Measurements from ENCODE around the gene PIANP.

DNA sequence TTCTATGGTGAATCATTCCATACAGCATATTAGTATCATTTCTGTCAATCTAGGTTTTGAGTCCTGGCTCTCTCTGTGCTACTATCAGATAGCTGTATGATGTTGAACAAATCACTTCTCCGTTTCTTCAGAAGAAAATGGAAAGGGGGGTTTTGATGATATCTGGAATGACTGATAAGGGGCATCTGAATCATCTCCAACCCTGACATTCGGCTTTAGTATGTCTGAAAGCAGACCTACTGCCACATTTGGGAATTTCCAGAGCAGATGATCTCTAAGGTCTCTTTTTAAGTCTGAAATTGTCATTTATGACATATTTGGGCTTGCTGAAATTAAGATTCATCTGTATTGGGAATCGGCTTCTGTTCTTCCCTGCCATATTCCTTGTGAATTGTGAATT lies 42.2 kb upstream of the PIANP start:
- TF ChIP-seq, protein P1, sequence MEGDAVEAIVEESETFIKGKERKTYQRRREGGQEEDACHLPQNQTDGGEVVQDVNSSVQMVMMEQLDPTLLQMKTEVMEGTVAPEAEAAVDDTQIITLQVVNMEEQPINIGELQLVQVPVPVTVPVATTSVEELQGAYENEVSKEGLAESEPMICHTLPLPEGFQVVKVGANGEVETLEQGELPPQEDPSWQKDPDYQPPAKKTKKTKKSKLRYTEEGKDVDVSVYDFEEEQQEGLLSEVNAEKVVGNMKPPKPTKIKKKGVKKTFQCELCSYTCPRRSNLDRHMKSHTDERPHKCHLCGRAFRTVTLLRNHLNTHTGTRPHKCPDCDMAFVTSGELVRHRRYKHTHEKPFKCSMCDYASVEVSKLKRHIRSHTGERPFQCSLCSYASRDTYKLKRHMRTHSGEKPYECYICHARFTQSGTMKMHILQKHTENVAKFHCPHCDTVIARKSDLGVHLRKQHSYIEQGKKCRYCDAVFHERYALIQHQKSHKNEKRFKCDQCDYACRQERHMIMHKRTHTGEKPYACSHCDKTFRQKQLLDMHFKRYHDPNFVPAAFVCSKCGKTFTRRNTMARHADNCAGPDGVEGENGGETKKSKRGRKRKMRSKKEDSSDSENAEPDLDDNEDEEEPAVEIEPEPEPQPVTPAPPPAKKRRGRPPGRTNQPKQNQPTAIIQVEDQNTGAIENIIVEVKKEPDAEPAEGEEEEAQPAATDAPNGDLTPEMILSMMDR (conservative IDR thresholded peaks at IDR 0.05; ENCODE audit: low read depth, low read length): no peak
- TF ChIP-seq RAD21 (IDR thresholded peaks at IDR 0.05; ENCODE audit: low read length) (no peak), POLR2A (IDR thresholded peaks at IDR 0.05; ENCODE audit: low read depth, low read length) (no peak), MAFK (IDR thresholded peaks at IDR 0.05; ENCODE audit: low read depth, low read length) (no peak), RFX5 (IDR thresholded peaks at IDR 0.05; ENCODE audit: low read depth, low read length) (no peak), SMC3 (IDR thresholded peaks at IDR 0.05; ENCODE audit: low read depth, low read length) (no peak), MXI1 (IDR thresholded peaks at IDR 0.05; ENCODE audit: borderline replicate concordance, low read depth, low read length) (no peak), CEBPB (IDR thresholded peaks at IDR 0.05; ENCODE audit: low read depth, low read length) (no peak)
- TF ChIP-seq, protein P2, sequence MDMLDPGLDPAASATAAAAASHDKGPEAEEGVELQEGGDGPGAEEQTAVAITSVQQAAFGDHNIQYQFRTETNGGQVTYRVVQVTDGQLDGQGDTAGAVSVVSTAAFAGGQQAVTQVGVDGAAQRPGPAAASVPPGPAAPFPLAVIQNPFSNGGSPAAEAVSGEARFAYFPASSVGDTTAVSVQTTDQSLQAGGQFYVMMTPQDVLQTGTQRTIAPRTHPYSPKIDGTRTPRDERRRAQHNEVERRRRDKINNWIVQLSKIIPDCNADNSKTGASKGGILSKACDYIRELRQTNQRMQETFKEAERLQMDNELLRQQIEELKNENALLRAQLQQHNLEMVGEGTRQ (IDR thresholded peaks at IDR 0.05; ENCODE audit: low read depth, low read length): no peak

Data from IMR-90 (cell line).